ENCODE measurements around the gene ALDH3B2. TPM values are rescaled to one million over a fixed set of nuclear protein-coding genes. Genes with fewer than 3 reads are reported as not detected.

The ALDH3B2 gene
- total and polyA plus RNA-seq, 4 donors: 0.05 TPM; not detected in 3

DNA sequence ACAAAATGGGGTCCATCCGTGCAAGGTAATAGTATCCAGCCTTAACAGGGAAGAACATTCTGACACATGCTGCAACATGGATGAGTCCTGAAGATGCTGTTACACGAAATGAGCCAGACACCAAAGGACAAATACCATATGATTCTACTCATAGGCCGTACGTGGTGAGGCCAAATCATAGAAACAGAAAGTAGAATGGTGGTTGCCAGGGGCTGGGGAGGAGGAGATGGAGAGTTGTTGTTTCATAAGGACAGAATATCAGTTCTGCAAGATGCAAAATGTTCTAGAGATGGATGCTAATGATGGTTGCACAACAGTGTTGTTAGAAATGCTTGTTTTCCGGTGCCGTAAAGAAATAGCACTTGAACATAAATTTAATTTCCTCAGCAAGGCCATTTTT, 37.5 kb downstream of the ALDH3B2 start:
- ATAC-seq (ENCODE audit: low FRiP score) (no peak), DNase-seq (no peak)
- 85% methylated on average over 6 of the region's 6 CpGs for WGBS, 2 donors
- Histone ChIP-seq H3K36me3 (ENCODE audit: control insufficient read depth in 1 of 2, insufficient read depth in 2 of 2, low read length in 1 of 2) (no peaks in the 10 kb centered on the region), H3K27ac (ENCODE audit: low read depth in 1 of 2, low read length in 2 of 2) (no peak overlapping the region), H3K27me3 (ENCODE audit: control insufficient read depth in 1 of 2, insufficient read depth in 2 of 2, low read length in 1 of 2) (no peaks in the 10 kb centered on the region), H3K4me3 (ENCODE audit: low read length in 2 of 2) (no peak overlapping the region), H3K9me3 (ENCODE audit: control insufficient read depth, low read length) (no peaks in the 10 kb centered on the region), H3K4me1 (ENCODE audit: control insufficient read depth in 1 of 2, insufficient read depth in 2 of 2, low read length in 2 of 2) (no peaks in the 10 kb centered on the region)
- intact Hi-C loops (cut with DNase I): no loop called here

DNA sequence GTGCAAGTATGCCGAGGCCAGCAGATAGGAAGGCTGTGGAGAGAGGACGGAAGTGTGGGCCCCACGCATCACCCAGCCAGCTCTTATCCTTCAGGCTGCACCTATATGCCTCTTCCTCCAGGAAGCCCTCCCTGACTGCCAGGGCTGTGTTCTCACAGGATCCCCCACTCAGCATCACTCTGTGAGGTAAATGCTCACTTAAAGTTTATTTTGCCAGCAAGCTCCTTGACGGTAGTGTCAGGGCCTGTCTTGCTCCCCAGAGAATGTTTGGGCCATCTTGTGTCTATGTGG, 39.2 kb downstream of the ALDH3B2 start:
- ATAC-seq (ENCODE audit: low FRiP score) (no peak), DNase-seq (peak in 1 of 2 donors; percentile 55)
- no peak overlapping the region for H3K4me3 ChIP-seq (ENCODE audit: low read length in 2 of 2)
- no peak overlapping the region for H3K27ac ChIP-seq (ENCODE audit: low read depth in 1 of 2, low read length in 2 of 2)
- no peaks in the 10 kb centered on the region for H3K9me3 ChIP-seq (ENCODE audit: control insufficient read depth, low read length)
- no peaks in the 10 kb centered on the region for H3K36me3 ChIP-seq (ENCODE audit: control insufficient read depth in 1 of 2, insufficient read depth in 2 of 2, low read length in 1 of 2)
- intact Hi-C loops (cut with DNase I): no loop called here
- no peaks in the 10 kb centered on the region for H3K4me1 ChIP-seq (ENCODE audit: control insufficient read depth in 1 of 2, insufficient read depth in 2 of 2, low read length in 2 of 2)
- no peaks in the 10 kb centered on the region for H3K27me3 ChIP-seq (ENCODE audit: control insufficient read depth in 1 of 2, insufficient read depth in 2 of 2, low read length in 1 of 2)
- 83 to 87% methylated on average over 4 of the region's 4 CpGs for WGBS, 2 donors

DNA sequence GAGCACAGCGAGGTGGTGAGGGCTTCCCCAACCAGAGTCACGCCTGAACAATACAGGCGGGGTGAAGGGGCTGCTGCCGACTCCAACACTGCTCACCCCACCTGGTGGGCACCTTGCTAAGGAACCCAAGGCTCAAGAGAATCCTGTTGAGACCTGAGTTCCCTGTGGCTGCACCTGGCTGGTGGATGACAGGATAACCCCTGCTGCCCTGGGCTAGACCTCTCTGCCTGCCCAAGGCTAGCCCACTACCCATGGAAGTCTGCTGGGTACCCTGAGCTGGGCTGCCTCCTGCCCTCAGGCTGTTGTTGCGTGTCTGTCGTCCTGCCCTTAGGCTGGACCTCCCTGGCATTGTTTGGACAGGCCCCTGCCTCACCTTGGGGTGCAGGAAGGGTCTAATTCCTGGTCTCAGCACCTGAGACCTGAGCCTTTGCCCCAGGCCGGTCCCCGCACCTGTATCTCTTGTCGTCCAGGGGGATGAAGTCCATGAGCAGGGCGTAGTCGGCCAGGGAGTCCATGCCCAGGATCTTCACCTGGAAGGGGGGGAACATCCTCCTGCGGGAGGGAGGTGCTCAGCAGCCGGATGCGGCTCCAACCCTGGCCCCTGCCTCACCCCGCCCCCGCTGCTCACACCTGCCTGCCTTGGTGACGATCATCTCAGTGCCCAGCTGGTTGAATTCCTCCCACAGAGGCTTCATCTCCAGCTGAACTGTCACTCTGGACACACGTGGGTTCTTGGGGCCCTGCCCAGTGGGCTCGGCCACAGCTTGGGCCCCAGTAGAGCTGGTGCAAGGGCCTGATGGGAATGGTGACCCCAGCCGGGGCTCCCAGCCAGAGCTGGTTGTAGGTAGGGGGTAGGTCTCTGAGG, 39.8 kb downstream of the ALDH3B2 start:
- intact Hi-C loops (cut with DNase I): no loop called here
- Histone ChIP-seq H3K4me3 (ENCODE audit: low read length in 2 of 2) (no peak overlapping the region), H3K27ac (ENCODE audit: low read depth in 1 of 2, low read length in 2 of 2) (no peak overlapping the region), H3K36me3 (ENCODE audit: control insufficient read depth in 1 of 2, insufficient read depth in 2 of 2, low read length in 1 of 2) (no peaks in the 10 kb centered on the region), H3K27me3 (ENCODE audit: control insufficient read depth in 1 of 2, insufficient read depth in 2 of 2, low read length in 1 of 2) (no peaks in the 10 kb centered on the region), H3K9me3 (ENCODE audit: control insufficient read depth, low read length) (no peaks in the 10 kb centered on the region), H3K4me1 (ENCODE audit: control insufficient read depth in 1 of 2, insufficient read depth in 2 of 2, low read length in 2 of 2) (no peaks in the 10 kb centered on the region)
- DNase-seq: peak in 1 of 2 donors; percentile 34
- 77 to 78% methylated on average over 20 of the region's 20 CpGs for WGBS, 2 donors
- no peak for ATAC-seq (ENCODE audit: low FRiP score)

GRCh38 chr11:67633758-67634365, 40.6 kb downstream of the ALDH3B2 start:
- Histone ChIP-seq H3K4me3 (ENCODE audit: low read length in 2 of 2) (no peak overlapping the region), H3K36me3 (ENCODE audit: control insufficient read depth in 1 of 2, insufficient read depth in 2 of 2, low read length in 1 of 2) (no peaks in the 10 kb centered on the region), H3K27me3 (ENCODE audit: control insufficient read depth in 1 of 2, insufficient read depth in 2 of 2, low read length in 1 of 2) (no peaks in the 10 kb centered on the region), H3K4me1 (ENCODE audit: control insufficient read depth in 1 of 2, insufficient read depth in 2 of 2, low read length in 2 of 2) (no peaks in the 10 kb centered on the region), H3K9me3 (ENCODE audit: control insufficient read depth, low read length) (no peaks in the 10 kb centered on the region), H3K27ac (ENCODE audit: low read depth in 1 of 2, low read length in 2 of 2) (no peak overlapping the region)
- ATAC-seq (ENCODE audit: low FRiP score) (no peak), DNase-seq (peak; percentile 54 to 66)
- WGBS, 2 donors: 88 to 91% methylated on average over 22 of the region's 22 CpGs
- intact Hi-C loops (cut with DNase I): no loop called here

DNA sequence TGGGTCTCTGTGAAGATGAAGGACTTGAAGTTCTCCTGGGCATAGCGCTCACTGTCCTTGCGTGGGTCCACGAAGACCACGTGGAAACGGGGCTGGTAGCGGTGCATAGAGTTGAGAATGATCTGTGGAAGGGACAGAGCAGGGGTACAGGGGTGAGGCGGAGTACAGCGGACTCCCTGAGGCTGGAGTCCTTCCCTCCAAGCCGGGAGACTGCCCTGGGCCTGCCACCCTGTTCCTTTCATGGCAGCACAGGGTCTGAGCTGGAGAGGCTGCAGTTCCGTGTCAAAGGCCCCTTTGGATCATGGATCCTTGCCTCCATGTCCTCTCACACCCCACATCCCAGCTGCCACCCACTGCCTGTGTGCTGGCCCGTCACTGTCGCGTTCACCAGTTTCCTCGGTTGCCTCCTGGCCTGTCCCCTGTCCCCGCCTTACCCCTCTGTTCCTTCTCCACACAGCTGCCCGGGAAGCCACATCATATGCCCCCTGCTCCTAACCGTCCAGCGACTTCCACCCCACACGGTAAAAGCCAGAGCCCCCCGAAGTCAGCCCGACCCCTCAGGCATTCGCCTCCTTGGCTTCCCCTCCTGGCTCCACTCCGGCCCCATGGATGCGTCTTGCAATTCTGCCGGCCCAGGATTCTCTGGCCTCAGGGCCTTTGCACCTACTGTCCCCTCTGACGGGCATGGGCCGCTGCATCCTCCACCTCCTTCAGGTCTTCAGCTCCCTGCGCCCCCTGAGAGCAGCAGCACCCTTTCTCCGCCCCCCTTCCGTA, 41.3 kb downstream of the ALDH3B2 start:
- Histone ChIP-seq H3K4me1 (ENCODE audit: control insufficient read depth in 1 of 2, insufficient read depth in 2 of 2, low read length in 2 of 2) (no peaks in the 10 kb centered on the region), H3K36me3 (ENCODE audit: control insufficient read depth in 1 of 2, insufficient read depth in 2 of 2, low read length in 1 of 2) (no peaks in the 10 kb centered on the region), H3K9me3 (ENCODE audit: control insufficient read depth, low read length) (no peaks in the 10 kb centered on the region), H3K27me3 (ENCODE audit: control insufficient read depth in 1 of 2, insufficient read depth in 2 of 2, low read length in 1 of 2) (no peaks in the 10 kb centered on the region), H3K27ac (ENCODE audit: low read depth in 1 of 2, low read length in 2 of 2) (no peak overlapping the region), H3K4me3 (ENCODE audit: low read length in 2 of 2) (no peak overlapping the region)
- 94% methylated on average over 30 of the region's 30 CpGs for WGBS, 2 donors
- intact Hi-C loops (cut with DNase I): no loop called here
- DNase-seq: peak in 1 of 2 donors; percentile 71
- ATAC-seq (ENCODE audit: low FRiP score): no peak

GRCh38 chr11:67632175-67632981, 42.0 kb downstream of the ALDH3B2 start:
- H3K4me1 ChIP-seq (ENCODE audit: control insufficient read depth in 1 of 2, insufficient read depth in 2 of 2, low read length in 2 of 2): no peaks in the 10 kb centered on the region
- intact Hi-C loops (cut with DNase I): no loop called here
- H3K4me3 ChIP-seq (ENCODE audit: low read length in 2 of 2): no peak overlapping the region
- no peaks in the 10 kb centered on the region for H3K27me3 ChIP-seq (ENCODE audit: control insufficient read depth in 1 of 2, insufficient read depth in 2 of 2, low read length in 1 of 2)
- H3K9me3 ChIP-seq (ENCODE audit: control insufficient read depth, low read length): no peaks in the 10 kb centered on the region
- ATAC-seq (ENCODE audit: low FRiP score): no peak
- 88% methylated on average over 12 of the region's 12 CpGs for WGBS, 2 donors
- peak in 1 of 2 donors; percentile 74 for DNase-seq
- H3K36me3 ChIP-seq (ENCODE audit: control insufficient read depth in 1 of 2, insufficient read depth in 2 of 2, low read length in 1 of 2): no peaks in the 10 kb centered on the region
- no peak overlapping the region for H3K27ac ChIP-seq (ENCODE audit: low read depth in 1 of 2, low read length in 2 of 2)

GRCh38 chr11:67631853-67632174, 42.6 kb downstream of the ALDH3B2 start:
- intact Hi-C loops (cut with DNase I): loop anchor here in 1 of 2 donors (2.0 kb wide), 1 partner anchor 27 kb away; no protein-coding TSS in a partner anchor
- no peaks in the 10 kb centered on the region for H3K4me1 ChIP-seq (ENCODE audit: control insufficient read depth in 1 of 2, insufficient read depth in 2 of 2, low read length in 2 of 2)
- H3K4me3 ChIP-seq (ENCODE audit: low read length in 2 of 2): no peak overlapping the region
- H3K27me3 ChIP-seq (ENCODE audit: control insufficient read depth in 1 of 2, insufficient read depth in 2 of 2, low read length in 1 of 2): no peaks in the 10 kb centered on the region
- no peak for ATAC-seq (ENCODE audit: low FRiP score)
- WGBS, 2 donors: 96 to 100% methylated on average over 1 to 2 of the region's 2 CpGs
- H3K36me3 ChIP-seq (ENCODE audit: control insufficient read depth in 1 of 2, insufficient read depth in 2 of 2, low read length in 1 of 2): no peaks in the 10 kb centered on the region
- DNase-seq: no peak
- H3K9me3 ChIP-seq (ENCODE audit: control insufficient read depth, low read length): no peaks in the 10 kb centered on the region
- no peak overlapping the region for H3K27ac ChIP-seq (ENCODE audit: low read depth in 1 of 2, low read length in 2 of 2)

GRCh38 chr11:67631411-67631810, 43.0 kb downstream of the ALDH3B2 start:
- H3K4me3 ChIP-seq (ENCODE audit: low read length in 2 of 2): no peak overlapping the region
- ATAC-seq (ENCODE audit: low FRiP score) (no peak), DNase-seq (peak; percentile 50 to 69)
- no peaks in the 10 kb centered on the region for H3K27me3 ChIP-seq (ENCODE audit: control insufficient read depth in 1 of 2, insufficient read depth in 2 of 2, low read length in 1 of 2)
- intact Hi-C loops (cut with DNase I): loop anchor here in 1 of 2 donors (2.0 kb wide), 1 partner anchor 27 kb away; no protein-coding TSS in a partner anchor
- H3K27ac ChIP-seq (ENCODE audit: low read depth in 1 of 2, low read length in 2 of 2): no peak overlapping the region
- H3K9me3 ChIP-seq (ENCODE audit: control insufficient read depth, low read length): no peaks in the 10 kb centered on the region
- no peaks in the 10 kb centered on the region for H3K4me1 ChIP-seq (ENCODE audit: control insufficient read depth in 1 of 2, insufficient read depth in 2 of 2, low read length in 2 of 2)
- no peaks in the 10 kb centered on the region for H3K36me3 ChIP-seq (ENCODE audit: control insufficient read depth in 1 of 2, insufficient read depth in 2 of 2, low read length in 1 of 2)
- 80 to 82% methylated on average over 7 of the region's 7 CpGs for WGBS, 2 donors

Measured in aorta (tissue), 5 donors.